SK-N-SH (cell line): ENCODE measurements around the gene TOMM70. TPM values are rescaled to one million over a fixed set of nuclear protein-coding genes. Genes with fewer than 3 reads are reported as not detected.

Source experiments
- CTCF ChIA-PET: fragments of 300-600, 350-600 bp; formaldehyde crosslinking; extraction: SDS; loops from one replicate; lab custom pipeline; 2021; lab: Yijun Ruan, JAX
- POLR2A ChIA-PET: fragments of 350-600 bp; sonication (Branson Sonifier 250); formaldehyde crosslinking; extraction: SDS; loops from one replicate; lab custom pipeline; 2020; ENCODE audit warnings: antibody characterized with exemption, inconsistent platforms; lab: Yijun Ruan, JAX
- DNase-seq: peaks from one replicate; pipeline ENCODE4 v3.0.0; 2012
- H2AFZ ChIP-seq: fragments of 200-600 bp; sonication (generic); 2 replicates; pipeline ENCODE4 v1.8.1; 2016; ENCODE audit warnings: antibody characterized with exemption, mild to moderate bottlenecking, low read depth
- H3F3A ChIP-seq: fragments of 200-600 bp; sonication (generic); replicated peaks from 2 replicates; pipeline ENCODE3; 2016; ENCODE audit warnings: antibody characterized with exemption, mild to moderate bottlenecking; ENCODE audit not compliant: insufficient read depth
- H3K27ac ChIP-seq, 2 experiments: fragments of 200-500 bp in 1 of 2; fragments of 200-600 bp in 1 of 2; sonication (Bioruptor generic) in 1 of 2; sonication (generic), shearing (Covaris generic) in 1 of 2; 2 replicates each; pipeline versions ENCODE4 v1.5.1 to v1.6.1; 2014 to 2016; ENCODE audit warnings: low read depth in 2 of 2, inconsistent platforms in 1 of 2, low read length in 1 of 2, mild to moderate bottlenecking in 1 of 2, mixed read lengths in 1 of 2
- H3K27me3 ChIP-seq: fragments of 200-600 bp; sonication (generic), shearing (Covaris generic); 2 replicates; pipeline ENCODE4 v1.6.1; 2016; ENCODE audit warnings: mixed run types; ENCODE audit not compliant: insufficient read depth
- H3K36me3 ChIP-seq, 2 experiments: fragments of 200-500 bp in 1 of 2; fragments of 200-600 bp in 1 of 2; sonication (Bioruptor generic) in 1 of 2; sonication (generic) in 1 of 2; replicated peaks in 1 of 2; 2 replicates each; pipeline versions ENCODE3 to v1.5.1; 2014 to 2016; ENCODE audit warnings: low read length in 1 of 2, mild to moderate bottlenecking in 1 of 2; ENCODE audit not compliant: insufficient read depth in 2 of 2, control insufficient read depth in 1 of 2
- H3K4me1 ChIP-seq, 2 experiments: fragments of 200-500 bp in 1 of 2; fragments of 200-600 bp in 1 of 2; sonication (Bioruptor generic) in 1 of 2; sonication (generic), shearing (Covaris generic) in 1 of 2; 2 replicates each; pipeline versions ENCODE4 v1.5.1 to v1.6.1; 2014 to 2016; ENCODE audit warnings: low read depth in 1 of 2, low read length in 1 of 2, mixed run types in 1 of 2; ENCODE audit not compliant: insufficient read depth in 2 of 2, control insufficient read depth in 1 of 2
- H3K4me2 ChIP-seq: fragments of 200-600 bp; sonication (generic), shearing (Covaris generic); 2 replicates; pipeline ENCODE4 v1.6.1; 2017; ENCODE audit warnings: mixed run types
- H3K4me3 ChIP-seq, 2 experiments: fragments of 200-500 bp in 1 of 2; fragments of 200-600 bp in 1 of 2; sonication (Bioruptor generic) in 1 of 2; sonication (generic), shearing (Covaris generic) in 1 of 2; 2 replicates each; pipeline versions ENCODE4 v1.5.1 to v1.8.1; 2014 to 2016; ENCODE audit warnings: low read depth in 2 of 2, inconsistent platforms in 1 of 2, low read length in 1 of 2, mild to moderate bottlenecking in 1 of 2, mixed read lengths in 1 of 2, moderate library complexity in 1 of 2
- H3K79me2 ChIP-seq: fragments of 200-600 bp; sonication (generic); 2 replicates; pipeline ENCODE4 v1.8.1; 2017; ENCODE audit warnings: mild to moderate bottlenecking; ENCODE audit not compliant: insufficient read depth
- H3K9ac ChIP-seq: fragments of 200-600 bp; sonication (generic); 2 replicates; pipeline ENCODE4 v1.6.1; 2017; ENCODE audit warnings: mixed run types
- H3K9me2 ChIP-seq: fragments of 200-600 bp; sonication (generic); 2 replicates; pipeline ENCODE4 v1.6.1; 2017; ENCODE audit warnings: mixed run types
- H3K9me3 ChIP-seq: fragments of 200-600 bp; sonication (generic); 2 replicates; pipeline ENCODE4 v1.6.1; 2017; ENCODE audit warnings: mixed run types, mild to moderate bottlenecking, moderate library complexity
- H4K20me1 ChIP-seq: fragments of 200-600 bp; sonication (generic); 2 replicates; pipeline ENCODE4 v1.6.1; 2017; ENCODE audit warnings: mild to moderate bottlenecking, mixed run types; ENCODE audit not compliant: insufficient read depth
- EZH2phosphoT487 ChIP-seq: fragments of 200-600 bp; sonication (generic); IDR thresholded peaks from 2 replicates; pipeline ENCODE4 v1.6.1; 2017; ENCODE audit warnings: low read depth, mixed run types, mild to moderate bottlenecking, antibody characterized with exemption, moderate library complexity, borderline replicate concordance
- FOXJ3 ChIP-seq: sonication (generic); formaldehyde crosslinking; IDR thresholded peaks from 2 replicates; pipeline ENCODE4 v1.5.1; 2020; ENCODE audit warnings: mild to moderate bottlenecking, missing genetic modification reagents
- FOXM1 ChIP-seq: IDR thresholded peaks from 2 replicates; pipeline ENCODE4 v1.4.0; 2012; ENCODE audit warnings: low read depth, mild to moderate bottlenecking
- GATA2 ChIP-seq: sonication (generic); formaldehyde crosslinking; IDR thresholded peaks from 2 replicates; pipeline ENCODE4 v1.5.0; 2020; ENCODE audit warnings: mild to moderate bottlenecking, missing genetic modification reagents
- MEF2A ChIP-seq: IDR thresholded peaks from 2 replicates; pipeline ENCODE4 v1.4.0; 2012; ENCODE audit warnings: low read depth, borderline replicate concordance
- NFIC ChIP-seq: IDR thresholded peaks from 2 replicates; pipeline ENCODE4 v1.4.0; 2012; ENCODE audit warnings: borderline replicate concordance
- POLR2AphosphoS5 ChIP-seq: IDR thresholded peaks from 2 replicates; pipeline ENCODE4 v1.6.1; 2012; ENCODE audit warnings: low read depth, low read length
- RAD21 ChIP-seq: IDR thresholded peaks from 2 replicates; pipeline ENCODE4 v1.6.1; 2012; ENCODE audit warnings: mild to moderate bottlenecking, low read length
- RCOR1 ChIP-seq: fragments of 150-350 bp; IDR thresholded peaks from 2 replicates; pipeline ENCODE4 v1.6.1; 2017; ENCODE audit warnings: antibody characterized with exemption, low read length
- RFX5 ChIP-seq: IDR thresholded peaks from 2 replicates; pipeline ENCODE4 v1.6.1; 2012; ENCODE audit warnings: mild to moderate bottlenecking, improper control_type of control experiment, low read length
- RXRA ChIP-seq: IDR thresholded peaks from 2 replicates; pipeline ENCODE4 v1.4.0; 2012; ENCODE audit warnings: low read depth, mild to moderate bottlenecking, borderline replicate concordance
- SMC3 ChIP-seq: IDR thresholded peaks from 2 replicates; pipeline ENCODE4 v1.6.1; 2012; ENCODE audit warnings: low read depth, low read length, improper control_type of control experiment
- TAF1 ChIP-seq: IDR thresholded peaks from 2 replicates; pipeline ENCODE4 v1.6.1; 2012; ENCODE audit warnings: low read depth, mild to moderate bottlenecking, low read length, moderate library complexity, borderline replicate concordance
- TCF12 ChIP-seq: IDR thresholded peaks from 2 replicates; pipeline ENCODE4 v1.4.0; 2012
- YY1 ChIP-seq: IDR thresholded peaks from 2 replicates; pipeline ENCODE4 v1.4.0; 2012; ENCODE audit warnings: low read depth, mild to moderate bottlenecking
- WGBS: methylation state at CpG from one replicate; pipeline ENCODE4 v1.1.6; 2017; ENCODE audit warnings: low lambda C conversion rate; 5-methylcytosine and 5-hydroxymethylcytosine counted together
- polyA plus RNA-seq, 3 experiments: library from polyadenylated mRNA; depleted of rRNA; stranded (reverse); fragments of >200 nt; gene quantifications; 2 replicates each; pipeline ENCODE4 v1.2.3, GENCODE V29; 2012
- TF ChIP-seq, protein P1 (sequence below): fragments of 200-600 bp; sonication (generic); IDR thresholded peaks from 2 replicates; pipeline ENCODE4 v1.6.1; 2017; ENCODE audit warnings: antibody characterized with exemption, mild to moderate bottlenecking, moderate library complexity
- TF ChIP-seq, protein P2 (sequence below): fragments of 150-350 bp; IDR thresholded peaks from 2 replicates; pipeline ENCODE4 v1.6.1; 2016; ENCODE audit warnings: mild to moderate bottlenecking, low read depth, low read length

The TOMM70 gene
- polyA plus RNA-seq, 1 of the 3 experiments (the other 2 are of a cell fraction) = 17.4 TPM

GRCh38 chr3:100403362-100404249, 2.7 kb upstream of the TOMM70 start:
- Histone ChIP-seq H3K9ac (peak overlapping the region; percentile 83), H4K20me1 (peaks cover 7% of the 10 kb centered on the region), H3K4me1 (peaks cover 0 to 13% of the 10 kb centered on the region in 2 experiments; a peak in 3 of 4 replicates), H3K27ac (peak overlapping the region; percentile 94 to 99; a peak in 3 of 4 replicates), H3K79me2 (peaks cover 83% of the 10 kb centered on the region), H3F3A (peaks cover 3% of the 10 kb centered on the region), H3K9me3 (peaks cover 6% of the 10 kb centered on the region), H3K9me2 (no peaks in the 10 kb centered on the region), H3K36me3 (peaks cover 0 to 20% of the 10 kb centered on the region in 2 experiments), H3K4me2 (peak overlapping the region; percentile 89), H2AFZ (peak overlapping the region; percentile 93), H3K4me3 (peak overlapping the region; percentile 87 to 97), H3K27me3 (no peaks in the 10 kb centered on the region)
- TF ChIP-seq GATA2 (CRISPR knock-in tag) (peak; percentile 23; the same call in 1 of the 2 replicates), FOXJ3 (CRISPR knock-in tag) (no peak), EZH2phosphoT487 (no peak), RAD21 (peak; percentile 22; the same call in 1 of the 2 replicates), SMC3 (no peak), NFIC (no peak), TAF1 (no peak), FOXM1 (no peak), TCF12 (no peak), YY1 (peak; percentile 84)
- TF ChIP-seq, protein P1, sequence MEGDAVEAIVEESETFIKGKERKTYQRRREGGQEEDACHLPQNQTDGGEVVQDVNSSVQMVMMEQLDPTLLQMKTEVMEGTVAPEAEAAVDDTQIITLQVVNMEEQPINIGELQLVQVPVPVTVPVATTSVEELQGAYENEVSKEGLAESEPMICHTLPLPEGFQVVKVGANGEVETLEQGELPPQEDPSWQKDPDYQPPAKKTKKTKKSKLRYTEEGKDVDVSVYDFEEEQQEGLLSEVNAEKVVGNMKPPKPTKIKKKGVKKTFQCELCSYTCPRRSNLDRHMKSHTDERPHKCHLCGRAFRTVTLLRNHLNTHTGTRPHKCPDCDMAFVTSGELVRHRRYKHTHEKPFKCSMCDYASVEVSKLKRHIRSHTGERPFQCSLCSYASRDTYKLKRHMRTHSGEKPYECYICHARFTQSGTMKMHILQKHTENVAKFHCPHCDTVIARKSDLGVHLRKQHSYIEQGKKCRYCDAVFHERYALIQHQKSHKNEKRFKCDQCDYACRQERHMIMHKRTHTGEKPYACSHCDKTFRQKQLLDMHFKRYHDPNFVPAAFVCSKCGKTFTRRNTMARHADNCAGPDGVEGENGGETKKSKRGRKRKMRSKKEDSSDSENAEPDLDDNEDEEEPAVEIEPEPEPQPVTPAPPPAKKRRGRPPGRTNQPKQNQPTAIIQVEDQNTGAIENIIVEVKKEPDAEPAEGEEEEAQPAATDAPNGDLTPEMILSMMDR = peak; percentile 33
- TF ChIP-seq, protein P2, sequence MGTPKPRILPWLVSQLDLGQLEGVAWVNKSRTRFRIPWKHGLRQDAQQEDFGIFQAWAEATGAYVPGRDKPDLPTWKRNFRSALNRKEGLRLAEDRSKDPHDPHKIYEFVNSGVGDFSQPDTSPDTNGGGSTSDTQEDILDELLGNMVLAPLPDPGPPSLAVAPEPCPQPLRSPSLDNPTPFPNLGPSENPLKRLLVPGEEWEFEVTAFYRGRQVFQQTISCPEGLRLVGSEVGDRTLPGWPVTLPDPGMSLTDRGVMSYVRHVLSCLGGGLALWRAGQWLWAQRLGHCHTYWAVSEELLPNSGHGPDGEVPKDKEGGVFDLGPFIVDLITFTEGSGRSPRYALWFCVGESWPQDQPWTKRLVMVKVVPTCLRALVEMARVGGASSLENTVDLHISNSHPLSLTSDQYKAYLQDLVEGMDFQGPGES = no peak
- ChIA-PET POLR2A (no interaction called here), CTCF (interaction anchor here (0.6 to 2.5 kb wide), 3 partner anchors 12 to 554 kb away, joined by 3 to 10 read pairs (median 8); no protein-coding TSS in a partner anchor)
- no peak for DNase-seq
- WGBS = 35% methylated on average over 5 of the region's 5 CpGs

- POLR2A ChIA-PET = no interaction called here
Measured at GRCh38 chr3:100402891-100403290, 2.0 kb upstream of the TOMM70 start.

More at GRCh38 chr3:100402891-100403290, 2.0 kb upstream of the TOMM70 start:
- no peak for DNase-seq
- Histone ChIP-seq H3K36me3 (peaks cover 0 to 16% of the 10 kb centered on the region in 2 experiments), H3K4me2 (peak overlapping the region; percentile 89), H3K9me3 (peaks cover 6% of the 10 kb centered on the region), H3K79me2 (peaks cover 83% of the 10 kb centered on the region), H3K9me2 (no peaks in the 10 kb centered on the region), H3F3A (peaks cover 3% of the 10 kb centered on the region), H3K4me1 (peaks cover 0 to 13% of the 10 kb centered on the region in 2 experiments; a peak in 3 of 4 replicates), H3K27me3 (no peaks in the 10 kb centered on the region), H4K20me1 (peaks cover 14% of the 10 kb centered on the region), H2AFZ (peak overlapping the region; percentile 93), H3K4me3 (peak overlapping the region; percentile 87 to 97), H3K9ac (peak overlapping the region; percentile 83), H3K27ac (peak overlapping the region; percentile 94 to 99; a peak in 3 of 4 replicates)
- TF ChIP-seq POLR2AphosphoS5 (no peak), GATA2 (CRISPR knock-in tag) (no peak), YY1 (no peak), RXRA (no peak), RFX5 (no peak), MEF2A (no peak), RCOR1 (no peak), EZH2phosphoT487 (no peak), FOXJ3 (CRISPR knock-in tag) (no peak), NFIC (no peak)
- CTCF ChIA-PET = interaction anchor here (0.7 to 2.5 kb wide), 5 partner anchors 12 to 129 kb away, joined by 3 to 10 read pairs (median 4); no protein-coding TSS in a partner anchor
- WGBS = 18% methylated on average over 2 of the region's 2 CpGs
